MCF 10A (cell line): ENCODE measurements around the gene CCNQ. TPM values are rescaled to one million over a fixed set of nuclear protein-coding genes. Genes with fewer than 3 reads are reported as not detected.

Experiments
- BruUV-seq: library from RNA; stranded (reverse); fragments of 400-500 nt; replicated peaks from 2 replicates; lab custom pipeline; 2021; lab: Mats Ljungman, UMichigan
- CTCF ChIA-PET: fragments of 300-600 bp; sonication (Branson Sonifier 250); formaldehyde crosslinking; extraction: SDS; loops from one replicate; lab custom pipeline; 2021; ENCODE audit warnings: antibody characterized with exemption, inconsistent platforms; lab: Yijun Ruan, JAX
- POLR2A ChIA-PET: fragments of 300-600, 350-650 bp; sonication (Branson Sonifier 250); formaldehyde crosslinking; extraction: SDS; loops from one replicate; lab custom pipeline; 2020; ENCODE audit warnings: antibody characterized with exemption, inconsistent platforms; lab: Yijun Ruan, JAX
- DNase-seq: peaks from one replicate; pipeline ENCODE4 v3.0.0-alpha.2; 2018; ENCODE audit not compliant: unreplicated experiment
- H3K27ac Mint-ChIP-seq: one replicate; pipeline ENCODE4 v1.8.0; 2022; ENCODE audit warnings: mild to moderate bottlenecking, low read depth, mixed read lengths; ENCODE audit not compliant: unreplicated experiment
- H3K27me3 Mint-ChIP-seq: one replicate; pipeline ENCODE4 v1.8.0; 2022; ENCODE audit warnings: mixed read lengths; ENCODE audit not compliant: insufficient read depth, unreplicated experiment
- H3K36me3 Mint-ChIP-seq: one replicate; pipeline ENCODE4 v1.8.0; 2022; ENCODE audit warnings: mild to moderate bottlenecking, moderate library complexity, mixed read lengths; ENCODE audit not compliant: insufficient read depth, unreplicated experiment
- H3K4me1 Mint-ChIP-seq: one replicate; pipeline ENCODE4 v1.8.0; 2022; ENCODE audit warnings: mixed read lengths; ENCODE audit not compliant: insufficient read depth, unreplicated experiment
- H3K4me3 Mint-ChIP-seq: one replicate; pipeline ENCODE4 v1.8.0; 2022; ENCODE audit warnings: mild to moderate bottlenecking, moderate library complexity, mixed read lengths; ENCODE audit not compliant: unreplicated experiment
- H3K9me3 Mint-ChIP-seq: one replicate; pipeline ENCODE4 v1.8.0; 2022; ENCODE audit warnings: mixed read lengths; ENCODE audit not compliant: unreplicated experiment
- intact Hi-C: fragments of 100-400 bp; cut with micrococcal nuclease; formaldehyde crosslinking; loops from 2 replicates; pipeline ENCODE4 v1.14.1; 2022
- total RNA-seq: library from RNA; stranded (reverse); gene quantifications from 2 replicates; pipeline ENCODE4 v1.2.3, GENCODE V29; 2022
- TF ChIP-seq, protein P1 (sequence below): fragments of 200-600 bp; IDR thresholded peaks from one replicate; pipeline ENCODE4 v1.8.0; 2022; ENCODE audit warnings: antibody characterized with exemption, mild to moderate bottlenecking; ENCODE audit not compliant: unreplicated experiment

Gene CCNQ
- total RNA-seq, 1 experiment from 2014 or later, result 21.7 TPM

DNA sequence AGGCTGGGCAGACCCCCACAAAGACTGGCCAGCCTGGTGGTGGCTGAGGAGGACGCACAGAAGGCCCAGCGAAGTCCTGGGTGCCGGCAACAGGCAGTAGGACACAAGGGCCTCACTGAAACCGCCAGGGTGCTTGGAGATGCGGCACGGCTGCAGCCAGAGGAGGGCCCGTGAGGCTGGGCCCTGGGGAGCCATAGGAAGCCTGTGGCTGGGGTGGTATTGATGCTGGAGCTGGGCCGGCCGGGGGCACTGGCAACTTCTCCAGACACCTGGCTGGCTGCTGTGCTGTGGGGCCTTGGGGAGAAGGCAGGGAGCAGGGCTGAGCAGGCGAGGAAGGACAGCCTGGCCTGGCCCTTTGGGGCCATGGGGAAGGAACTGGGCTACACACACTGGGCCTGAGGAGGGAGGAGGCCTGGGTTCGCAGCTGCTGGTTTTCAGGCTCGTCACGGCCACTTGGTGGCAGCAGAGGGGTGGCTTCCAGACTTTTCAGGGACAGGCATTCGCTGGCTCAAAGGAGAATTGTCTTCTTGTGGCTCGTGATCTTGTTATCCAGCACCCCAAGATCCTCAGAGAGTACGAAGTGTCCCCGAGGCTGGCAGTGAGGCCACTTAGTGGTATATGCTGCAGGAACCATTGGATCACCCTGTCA, 44.3 kb downstream of the CCNQ start:
- intact Hi-C loops, result loop anchor here (2.0 to 5.0 kb wide), 2 partner anchors 113 to 154 kb away; no protein-coding TSS in a partner anchor
- TF ChIP-seq, protein P1, sequence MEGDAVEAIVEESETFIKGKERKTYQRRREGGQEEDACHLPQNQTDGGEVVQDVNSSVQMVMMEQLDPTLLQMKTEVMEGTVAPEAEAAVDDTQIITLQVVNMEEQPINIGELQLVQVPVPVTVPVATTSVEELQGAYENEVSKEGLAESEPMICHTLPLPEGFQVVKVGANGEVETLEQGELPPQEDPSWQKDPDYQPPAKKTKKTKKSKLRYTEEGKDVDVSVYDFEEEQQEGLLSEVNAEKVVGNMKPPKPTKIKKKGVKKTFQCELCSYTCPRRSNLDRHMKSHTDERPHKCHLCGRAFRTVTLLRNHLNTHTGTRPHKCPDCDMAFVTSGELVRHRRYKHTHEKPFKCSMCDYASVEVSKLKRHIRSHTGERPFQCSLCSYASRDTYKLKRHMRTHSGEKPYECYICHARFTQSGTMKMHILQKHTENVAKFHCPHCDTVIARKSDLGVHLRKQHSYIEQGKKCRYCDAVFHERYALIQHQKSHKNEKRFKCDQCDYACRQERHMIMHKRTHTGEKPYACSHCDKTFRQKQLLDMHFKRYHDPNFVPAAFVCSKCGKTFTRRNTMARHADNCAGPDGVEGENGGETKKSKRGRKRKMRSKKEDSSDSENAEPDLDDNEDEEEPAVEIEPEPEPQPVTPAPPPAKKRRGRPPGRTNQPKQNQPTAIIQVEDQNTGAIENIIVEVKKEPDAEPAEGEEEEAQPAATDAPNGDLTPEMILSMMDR, result peak; percentile 53
- ChIA-PET CTCF (interaction anchor here (0.6 to 5.0 kb wide), 22 partner anchors 8 to 1178 kb away, joined by 3 to 28 read pairs (median 4); partner anchors contain the start of gene CCNQ), POLR2A (interaction anchor here (1.2 kb wide), 1 partner anchor 153 kb away, joined by 3 read pairs; no protein-coding TSS in a partner anchor)
- Mint-ChIP-seq H3K4me1 (no peaks in the 10 kb centered on the region), H3K27me3 (no peaks in the 10 kb centered on the region), H3K27ac (no peak overlapping the region), H3K36me3 (peaks cover 11% of the 10 kb centered on the region), H3K4me3 (no peak overlapping the region), H3K9me3 (no peaks in the 10 kb centered on the region)
- peak; percentile 61 for DNase-seq
- no TSS peak for BruUV-seq

- BruUV-seq, result no TSS peak
- H3K4me1 Mint-ChIP-seq, result no peaks in the 10 kb centered on the region
- ChIA-PET CTCF (interaction anchor here (0.7 to 2.5 kb wide), 3 partner anchors 11 to 109 kb away, joined by 3 to 9 read pairs (median 5); no protein-coding TSS in a partner anchor), POLR2A (no interaction called here)
- no peaks in the 10 kb centered on the region for H3K27me3 Mint-ChIP-seq
- H3K27ac Mint-ChIP-seq, result no peak overlapping the region
- intact Hi-C loops, result no loop called here
- DNase-seq, result peak; percentile 23
- no peaks in the 10 kb centered on the region for H3K9me3 Mint-ChIP-seq
- H3K4me3 Mint-ChIP-seq, result no peak overlapping the region
- TF ChIP-seq, protein P1, result no peak
- peaks cover 11% of the 10 kb centered on the region for H3K36me3 Mint-ChIP-seq
Measured at GRCh38 chrX:153551135-153551534, 47.8 kb downstream of the CCNQ start.

- intact Hi-C loops, result no loop called here
- peaks cover 11% of the 10 kb centered on the region for H3K36me3 Mint-ChIP-seq
- H3K4me3 Mint-ChIP-seq, result no peak overlapping the region
- ChIA-PET POLR2A (no interaction called here), CTCF (interaction anchor here (0.6 to 2.5 kb wide), 5 partner anchors 10 to 960 kb away, joined by 3 to 9 read pairs (median 4); no protein-coding TSS in a partner anchor)
- H3K27ac Mint-ChIP-seq, result no peak overlapping the region
- H3K27me3 Mint-ChIP-seq, result no peaks in the 10 kb centered on the region
- TF ChIP-seq, protein P1, result no peak
- BruUV-seq, result no TSS peak
- H3K4me1 Mint-ChIP-seq, result no peaks in the 10 kb centered on the region
- no peaks in the 10 kb centered on the region for H3K9me3 Mint-ChIP-seq
- DNase-seq, result no peak
Measured at GRCh38 chrX:153549807-153550206, 49.1 kb downstream of the CCNQ start.

DNA sequence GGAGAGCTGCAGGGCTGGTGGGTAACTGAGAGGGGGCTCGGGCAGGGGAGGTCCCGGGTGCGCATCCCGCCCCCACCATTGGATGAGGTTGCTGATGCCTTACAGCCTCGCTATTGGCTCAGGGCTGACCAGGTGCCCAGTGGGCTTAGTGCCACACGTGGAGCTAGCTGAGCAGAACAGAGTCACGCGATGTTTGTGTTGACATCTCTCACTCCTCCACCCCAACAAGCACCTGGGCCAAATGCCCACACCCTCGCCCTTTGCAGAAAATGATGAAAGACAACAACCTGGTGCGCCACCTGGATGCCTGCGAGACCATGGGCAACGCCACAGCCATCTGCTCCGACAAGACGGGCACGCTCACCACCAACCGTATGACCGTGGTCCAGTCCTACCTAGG, 49.7 kb downstream of the CCNQ start:
- no peaks in the 10 kb centered on the region for H3K27me3 Mint-ChIP-seq
- DNase-seq, result no peak
- POLR2A ChIA-PET, result no interaction called here
- H3K27ac Mint-ChIP-seq, result no peak overlapping the region
- no peaks in the 10 kb centered on the region for H3K9me3 Mint-ChIP-seq
- CTCF ChIA-PET, result interaction anchor here (0.6 to 2.1 kb wide), 3 partner anchors 21 to 960 kb away, joined by 3 to 5 read pairs (median 4); no protein-coding TSS in a partner anchor
- H3K36me3 Mint-ChIP-seq, result peaks cover 11% of the 10 kb centered on the region
- TF ChIP-seq, protein P1, result no peak
- BruUV-seq, result no TSS peak
- no peak overlapping the region for H3K4me3 Mint-ChIP-seq
- intact Hi-C loops, result no loop called here
- no peaks in the 10 kb centered on the region for H3K4me1 Mint-ChIP-seq
